Progenitor cell of endocrine pancreas (in vitro differentiated cells): Measurements from ENCODE around the gene EPS8L3. TPM values are rescaled to one million over a fixed set of nuclear protein-coding genes. Genes with fewer than 3 reads are reported as not detected.
A peak's percentile ranks its signal among the peaks of the same experiment; 100 is the strongest.

Experiments
- DNase-seq: peaks from one replicate; pipeline ENCODE4 v3.0.0; 2021; ENCODE audit warnings: low spot score; ENCODE audit not compliant: unreplicated experiment
- H3K27ac Mint-ChIP-seq: 2 replicates; pipeline ENCODE4 v1.8.0; 2021; ENCODE audit warnings: mild to moderate bottlenecking, moderate library complexity, mixed read lengths
- H3K27me3 Mint-ChIP-seq: 2 replicates; pipeline ENCODE4 v1.8.0; 2021; ENCODE audit warnings: mixed read lengths
- H3K36me3 Mint-ChIP-seq: 2 replicates; pipeline ENCODE4 v1.8.0; 2022; ENCODE audit warnings: mixed read lengths; ENCODE audit not compliant: insufficient read depth
- H3K4me1 Mint-ChIP-seq: 2 replicates; pipeline ENCODE4 v1.8.0; 2021; ENCODE audit warnings: low read depth, mixed read lengths
- H3K4me3 Mint-ChIP-seq: 2 replicates; pipeline ENCODE4 v1.8.0; 2021; ENCODE audit warnings: low read depth, mild to moderate bottlenecking, moderate library complexity, mixed read lengths
- H3K9me3 Mint-ChIP-seq: 2 replicates; pipeline ENCODE4 v1.8.0; 2021; ENCODE audit warnings: low read depth, mixed read lengths
- total RNA-seq: library from RNA; stranded (reverse); gene quantifications from 2 replicates; pipeline ENCODE4 v1.2.1, GENCODE V29; 2021
- TF ChIP-seq, protein P1 (sequence below): fragments of 200-600 bp; sonication (generic); IDR thresholded peaks from one replicate; pipeline ENCODE4 v1.5.0; 2021; ENCODE audit warnings: antibody characterized with exemption, mild to moderate bottlenecking; ENCODE audit not compliant: unreplicated experiment

The EPS8L3 gene
- total RNA-seq, 1 donor from 2014 or later: 9.5 TPM

DNA sequence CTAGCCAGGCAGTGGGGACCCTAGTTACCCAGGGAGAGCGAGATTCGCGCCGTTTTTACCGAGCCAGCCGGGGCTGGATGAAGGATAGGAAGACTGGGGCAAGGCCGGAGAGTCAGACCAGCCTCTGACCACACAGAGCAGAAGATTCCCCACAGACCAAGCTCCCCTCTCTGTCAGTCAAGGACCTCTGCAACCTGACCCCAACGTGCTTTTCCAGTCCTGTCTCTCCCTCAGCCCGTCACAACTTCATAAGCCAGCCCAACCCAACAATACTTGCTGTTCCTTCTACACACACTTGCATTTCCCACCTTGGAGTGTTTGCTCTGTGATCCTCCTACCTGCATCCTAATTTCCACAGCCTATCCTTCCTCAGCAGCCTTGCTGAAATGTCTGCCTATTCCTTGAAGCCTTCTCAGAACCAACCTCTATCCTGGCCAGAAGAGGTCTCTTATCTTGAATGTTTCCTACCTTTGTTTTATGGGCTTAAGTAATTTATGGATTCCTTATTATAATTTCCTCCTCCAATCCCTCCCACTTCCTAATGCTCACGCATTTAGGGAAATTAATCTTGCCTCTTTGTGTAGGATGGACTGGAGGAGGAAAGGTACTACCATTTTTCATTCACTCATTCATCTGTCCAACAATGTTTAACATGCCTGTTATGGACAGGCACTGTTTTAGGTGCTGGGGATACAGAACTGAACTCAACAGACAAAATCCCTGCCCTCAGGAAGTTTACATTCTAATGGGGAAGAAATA lies 22.9 kb downstream of the EPS8L3 start, which contains the start of gene GSTM3:
GSTM3 (minus strand) TSS at position 424 of the 759 bp plus-strand sequence. CDS start 751 bp downstream, outside the sequence.
- H3K4me1 Mint-ChIP-seq: peaks cover 21% of the 10 kb centered on the region
- H3K9me3 Mint-ChIP-seq: no peaks in the 10 kb centered on the region
- DNase-seq: no peak
- peak within 1 kb of the TSS; percentile 89 for H3K4me3 Mint-ChIP-seq
- TF ChIP-seq, protein P1, sequence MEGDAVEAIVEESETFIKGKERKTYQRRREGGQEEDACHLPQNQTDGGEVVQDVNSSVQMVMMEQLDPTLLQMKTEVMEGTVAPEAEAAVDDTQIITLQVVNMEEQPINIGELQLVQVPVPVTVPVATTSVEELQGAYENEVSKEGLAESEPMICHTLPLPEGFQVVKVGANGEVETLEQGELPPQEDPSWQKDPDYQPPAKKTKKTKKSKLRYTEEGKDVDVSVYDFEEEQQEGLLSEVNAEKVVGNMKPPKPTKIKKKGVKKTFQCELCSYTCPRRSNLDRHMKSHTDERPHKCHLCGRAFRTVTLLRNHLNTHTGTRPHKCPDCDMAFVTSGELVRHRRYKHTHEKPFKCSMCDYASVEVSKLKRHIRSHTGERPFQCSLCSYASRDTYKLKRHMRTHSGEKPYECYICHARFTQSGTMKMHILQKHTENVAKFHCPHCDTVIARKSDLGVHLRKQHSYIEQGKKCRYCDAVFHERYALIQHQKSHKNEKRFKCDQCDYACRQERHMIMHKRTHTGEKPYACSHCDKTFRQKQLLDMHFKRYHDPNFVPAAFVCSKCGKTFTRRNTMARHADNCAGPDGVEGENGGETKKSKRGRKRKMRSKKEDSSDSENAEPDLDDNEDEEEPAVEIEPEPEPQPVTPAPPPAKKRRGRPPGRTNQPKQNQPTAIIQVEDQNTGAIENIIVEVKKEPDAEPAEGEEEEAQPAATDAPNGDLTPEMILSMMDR: no peak
- no peaks in the 10 kb centered on the region for H3K27me3 Mint-ChIP-seq
- peak within 1 kb of the TSS; percentile 96 for H3K27ac Mint-ChIP-seq
- peaks cover 22% of the 10 kb centered on the region for H3K36me3 Mint-ChIP-seq

DNA sequence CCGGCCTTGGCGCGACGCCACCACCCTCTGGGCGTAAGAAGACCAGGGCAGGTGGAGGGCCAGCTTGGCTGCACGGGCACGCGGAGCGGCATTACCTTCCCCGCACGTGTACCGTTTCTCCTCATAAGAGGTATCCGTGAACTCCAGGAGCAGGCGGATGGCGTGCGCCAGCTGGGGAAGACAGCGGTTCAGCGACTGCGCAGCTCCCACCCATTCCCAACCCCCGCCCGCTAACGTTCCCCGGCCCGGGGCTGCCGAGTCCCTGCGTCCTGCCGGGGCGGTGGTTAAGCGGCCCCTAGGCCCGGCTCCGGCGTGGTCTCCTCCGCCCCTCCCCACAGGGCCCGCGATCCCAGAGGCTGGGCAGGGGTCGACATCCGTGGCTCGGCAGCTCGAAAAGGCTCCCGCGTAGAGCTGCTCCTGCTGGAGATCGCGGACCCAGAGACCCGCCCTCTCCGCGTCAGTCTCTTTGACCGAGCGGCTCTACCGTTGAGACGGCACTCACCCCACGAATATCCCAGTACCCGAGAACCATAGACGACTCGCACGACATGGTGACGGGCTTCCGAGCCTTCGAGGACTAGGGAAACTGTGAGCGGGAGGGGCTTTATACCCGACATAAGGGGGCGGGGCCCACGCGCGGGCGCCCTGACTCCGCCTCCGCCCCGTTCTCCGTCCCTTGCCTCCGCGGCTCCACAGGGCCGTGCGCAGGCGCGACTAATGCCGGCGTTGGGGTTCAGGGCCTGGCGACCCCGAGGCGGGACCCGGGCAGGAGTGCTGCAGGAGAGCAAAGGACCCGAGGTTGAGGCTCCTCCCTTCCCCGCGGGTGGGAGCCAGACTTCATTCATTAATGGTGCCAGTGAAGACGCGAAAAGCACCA lies 23.7 kb downstream of the EPS8L3 start:
- Mint-ChIP-seq H3K4me1 (peaks cover 24% of the 10 kb centered on the region), H3K27ac (peak overlapping the region; percentile 96), H3K36me3 (peaks cover 27% of the 10 kb centered on the region), H3K27me3 (no peaks in the 10 kb centered on the region), H3K9me3 (no peaks in the 10 kb centered on the region), H3K4me3 (peak overlapping the region; percentile 89)
- TF ChIP-seq, protein P1: no peak
- DNase-seq: peak; percentile 80

DNA sequence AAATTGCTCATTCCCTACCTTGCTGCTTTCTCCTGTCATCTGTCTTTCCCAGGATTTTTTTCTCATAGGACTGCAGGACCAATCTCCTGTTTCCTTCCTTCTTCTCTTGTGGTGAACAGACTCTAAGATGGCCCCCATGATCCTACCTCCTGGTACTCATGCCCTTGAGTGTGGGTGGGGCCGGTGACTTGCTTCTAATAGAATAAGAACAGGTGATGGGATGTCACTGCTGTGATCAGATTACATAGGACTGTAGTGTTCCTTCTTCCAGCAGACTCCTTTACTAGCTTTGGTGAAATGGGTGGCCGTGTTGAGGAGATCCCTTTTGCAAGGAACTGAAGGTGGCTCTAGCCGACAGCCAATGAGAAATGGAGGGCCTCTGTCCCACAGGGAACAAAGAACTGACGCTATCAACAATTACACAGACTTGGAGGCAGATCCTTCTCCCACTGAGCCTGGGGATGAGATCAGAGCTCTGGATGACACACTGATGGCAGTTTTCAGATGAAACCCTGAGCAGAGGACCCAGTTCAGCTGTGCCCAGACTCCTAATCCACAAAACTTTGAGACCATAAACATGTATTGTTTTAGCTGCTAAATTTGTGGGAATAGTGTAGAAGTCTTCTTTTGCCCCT lies 30.4 kb downstream of the EPS8L3 start:
- H3K9me3 Mint-ChIP-seq: peaks cover 5% of the 10 kb centered on the region
- no peaks in the 10 kb centered on the region for H3K27me3 Mint-ChIP-seq
- peaks cover 58% of the 10 kb centered on the region for H3K4me1 Mint-ChIP-seq
- DNase-seq: no peak
- H3K27ac Mint-ChIP-seq: peak overlapping the region; percentile 97
- H3K36me3 Mint-ChIP-seq: peaks cover 36% of the 10 kb centered on the region
- H3K4me3 Mint-ChIP-seq: peak overlapping the region; percentile 66
- TF ChIP-seq, protein P1: no peak

DNA sequence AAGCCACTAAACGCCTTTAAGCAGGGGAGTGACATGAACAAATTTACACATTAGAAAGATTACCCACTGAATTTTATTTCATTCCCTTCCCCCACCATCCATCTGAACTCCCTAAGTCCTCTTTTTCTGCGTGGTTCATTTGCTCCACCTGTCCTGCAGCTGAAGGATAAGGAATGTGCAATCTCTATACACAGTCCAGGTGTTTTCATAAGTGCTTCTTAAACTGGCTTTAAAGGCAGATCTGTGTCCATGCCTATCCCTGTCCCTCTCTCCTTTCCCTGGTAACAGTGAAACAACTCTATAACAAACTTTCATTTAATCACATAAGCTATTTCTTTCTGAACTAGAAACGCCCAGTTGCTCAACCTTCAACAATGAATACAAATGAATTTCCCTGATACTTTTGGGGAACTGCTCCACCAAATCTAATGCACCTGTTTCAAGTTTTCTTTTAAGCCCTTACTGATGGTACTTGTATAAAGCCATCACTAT lies 31.3 kb downstream of the EPS8L3 start:
- Mint-ChIP-seq H3K36me3 (peaks cover 27% of the 10 kb centered on the region), H3K27me3 (no peaks in the 10 kb centered on the region), H3K4me3 (peak overlapping the region; percentile 66), H3K4me1 (peaks cover 54% of the 10 kb centered on the region), H3K27ac (peak overlapping the region; percentile 97), H3K9me3 (peaks cover 5% of the 10 kb centered on the region)
- DNase-seq: no peak
- TF ChIP-seq, protein P1: no peak

DNA sequence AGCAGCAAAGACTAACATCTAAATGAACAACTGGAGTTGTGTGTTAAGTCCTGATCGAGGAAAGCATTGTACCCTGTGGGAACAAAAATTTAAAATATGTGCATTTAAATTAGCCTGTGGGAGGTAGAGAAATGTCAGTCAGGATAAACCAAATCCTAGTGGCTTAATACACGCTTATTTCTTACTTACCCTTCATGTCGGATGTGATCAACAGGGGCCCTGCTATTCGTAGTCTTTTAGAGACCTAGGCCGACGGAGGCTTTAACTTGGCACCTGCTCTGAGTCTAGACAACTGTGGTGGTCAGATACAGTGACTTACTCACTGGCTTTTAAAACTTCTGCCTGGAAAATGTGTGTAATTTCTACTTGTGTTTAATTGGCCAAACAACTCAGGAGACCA lies 33.1 kb downstream of the EPS8L3 start:
- no peak for DNase-seq
- peaks cover 59% of the 10 kb centered on the region for H3K4me1 Mint-ChIP-seq
- TF ChIP-seq, protein P1: no peak
- H3K27me3 Mint-ChIP-seq: no peaks in the 10 kb centered on the region
- H3K4me3 Mint-ChIP-seq: peak overlapping the region; percentile 40
- H3K27ac Mint-ChIP-seq: peak overlapping the region; percentile 97
- H3K36me3 Mint-ChIP-seq: peaks cover 18% of the 10 kb centered on the region
- peaks cover 17% of the 10 kb centered on the region for H3K9me3 Mint-ChIP-seq
